ENCODE results near the gene PRAMEF9.
"Not testable (repeated sequence)": the region's sequence is repeated elsewhere in the genome, so short reads cannot be mapped to it uniquely, and the experiment has no call there.

DNA sequence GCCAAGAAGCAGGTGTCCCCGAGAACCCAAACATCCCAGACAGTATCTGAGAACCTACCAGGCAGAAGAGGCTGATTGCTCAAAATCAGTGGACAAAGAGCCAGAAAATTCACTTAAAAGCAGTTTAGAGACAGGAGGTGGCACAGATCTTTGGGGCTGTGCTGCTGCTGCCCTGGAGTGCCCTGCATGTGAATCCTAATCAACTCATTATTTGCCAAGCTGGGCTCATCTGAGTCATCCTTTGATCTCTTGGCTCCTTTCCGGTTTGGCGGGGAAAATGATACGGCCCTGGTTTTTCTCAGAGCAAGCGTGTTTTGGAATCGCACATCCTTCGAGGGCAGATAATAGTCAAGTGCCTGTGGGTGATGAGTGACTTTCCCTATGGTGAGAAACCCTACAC lies 45.0 kb downstream of the PRAMEF9 start:
- not testable (repeated sequence) for TF ChIP-seq CTCF, POLR2A (IDR thresholded peaks at IDR 0.05)
